CD14-positive monocyte (primary cell): ENCODE data around the gene DPM3. TPM values are rescaled to one million over a fixed set of nuclear protein-coding genes. Genes with fewer than 3 reads are reported as not detected.

Experiments
- DNase-seq, 3 donors: peaks; one replicate each; pipeline ENCODE4 v3.0.0-alpha.2; 2011 to 2022
- H2AFZ ChIP-seq: 2 replicates; pipeline ENCODE4 v1.6.0; 2012; ENCODE audit warnings: mild to moderate bottlenecking, low read depth, low read length, inconsistent platforms; ENCODE audit not compliant: insufficient read depth, poor library complexity, severe bottlenecking
- H3K27ac ChIP-seq, 2 donors: 1 replicate in 1 of 2; 2 replicates in 1 of 2; pipeline ENCODE4 v1.5.1; 2012 to 2013; ENCODE audit warnings: low read length in 2 of 2, control low read depth in 1 of 2, inconsistent platforms in 1 of 2, low read depth in 1 of 2, mild to moderate bottlenecking in 1 of 2
- H3K27me3 ChIP-seq, 2 donors: one replicate each; pipeline versions ENCODE4 v1.6.0 to v1.6.1; 2011 to 2013; ENCODE audit warnings: low read length in 2 of 2; ENCODE audit not compliant: control insufficient read depth in 2 of 2, insufficient read depth in 2 of 2
- H3K36me3 ChIP-seq, 2 donors: replicated peaks in 1 of 2; 1 replicate in 1 of 2; 2 replicates in 1 of 2; pipeline versions ENCODE4 v1.5.1 to v1.6.1; 2012 to 2013; ENCODE audit warnings: low read length in 2 of 2, control low read depth in 1 of 2, inconsistent platforms in 1 of 2, mild to moderate bottlenecking in 1 of 2; ENCODE audit not compliant: insufficient read depth in 2 of 2, control insufficient read depth in 1 of 2
- H3K4me1 ChIP-seq, 2 donors: 1 replicate in 1 of 2; 2 replicates in 1 of 2; pipeline versions ENCODE4 v1.5.1 to v1.6.1; 2012 to 2013; ENCODE audit warnings: low read length in 2 of 2, control low read depth in 1 of 2, inconsistent platforms in 1 of 2, mild to moderate bottlenecking in 1 of 2, moderate library complexity in 1 of 2; ENCODE audit not compliant: insufficient read depth in 2 of 2, control insufficient read depth in 1 of 2
- H3K4me2 ChIP-seq: replicated peaks from 2 replicates; pipeline ENCODE3; 2012; ENCODE audit warnings: low read length, moderate library complexity, mild to moderate bottlenecking; ENCODE audit not compliant: poor library complexity, severe bottlenecking; ENCODE audit errors: extremely low read depth
- H3K4me3 ChIP-seq, 3 experiments: fragments of 200-600 bp in 1 of 3; sonication (generic) in 1 of 3; replicated peaks in 1 of 3; 1 replicate in 2 of 3; 2 replicates in 1 of 3; pipeline ENCODE4 v1.5.1; 2011 to 2013; ENCODE audit warnings: low read length in 3 of 3, mild to moderate bottlenecking in 3 of 3, control low read depth in 2 of 3, low read depth in 2 of 3, inconsistent platforms in 1 of 3, moderate library complexity in 1 of 3
- H3K79me2 ChIP-seq: 2 replicates; pipeline ENCODE4 v1.6.0; 2012; ENCODE audit warnings: mild to moderate bottlenecking, control low read depth, inconsistent platforms, low read length, moderate library complexity; ENCODE audit not compliant: insufficient read depth
- H3K9ac ChIP-seq: 2 replicates; pipeline ENCODE4 v1.6.0; 2017; ENCODE audit warnings: low read length, mild to moderate bottlenecking; ENCODE audit not compliant: insufficient read depth, poor library complexity, severe bottlenecking
- H3K9me3 ChIP-seq, 2 donors: replicated peaks in 1 of 2; 1 replicate in 1 of 2; 2 replicates in 1 of 2; pipeline versions ENCODE4 v1.5.1 to v1.6.1; 2012 to 2013; ENCODE audit warnings: low read length in 2 of 2, control low read depth in 1 of 2; ENCODE audit not compliant: control insufficient read depth in 1 of 2, insufficient read depth in 1 of 2
- H4K20me1 ChIP-seq: 2 replicates; pipeline ENCODE4 v1.6.0; 2012; ENCODE audit warnings: mild to moderate bottlenecking, low read length, control low read depth, moderate library complexity; ENCODE audit not compliant: insufficient read depth
- H3K27ac Mint-ChIP-seq, 7 donors: one replicate each; pipeline ENCODE4 v1.8.0; 2020; ENCODE audit warnings: mild to moderate bottlenecking in 7 of 7, mixed read lengths in 7 of 7, moderate library complexity in 6 of 7, inconsistent platforms in 2 of 7
- H3K27me3 Mint-ChIP-seq, 3 donors: one replicate each; pipeline ENCODE4 v1.8.0; 2021 to 2022; ENCODE audit warnings: low read depth in 3 of 3, mild to moderate bottlenecking in 3 of 3, mixed read lengths in 3 of 3, moderate library complexity in 3 of 3, inconsistent platforms in 1 of 3
- H3K36me3 Mint-ChIP-seq, 2 donors: one replicate each; pipeline ENCODE4 v1.8.0; 2020; ENCODE audit warnings: mixed read lengths in 2 of 2, inconsistent platforms in 1 of 2, mild to moderate bottlenecking in 1 of 2
- H3K4me1 Mint-ChIP-seq: one replicate; pipeline ENCODE4 v1.8.0; 2020; ENCODE audit warnings: mild to moderate bottlenecking, mixed read lengths
- H3K4me3 Mint-ChIP-seq, 2 donors: one replicate each; pipeline ENCODE4 v1.8.0; 2020; ENCODE audit warnings: mild to moderate bottlenecking in 2 of 2, mixed read lengths in 2 of 2, moderate library complexity in 1 of 2
- H3K9me3 Mint-ChIP-seq, 7 donors: one replicate each; pipeline ENCODE4 v1.8.0; 2020 to 2022; ENCODE audit warnings: mixed read lengths in 7 of 7, mild to moderate bottlenecking in 6 of 7, moderate library complexity in 6 of 7, inconsistent platforms in 2 of 7
- CTCF ChIP-seq: fragments of 200-600 bp; IDR thresholded peaks from one replicate; pipeline ENCODE4 v1.8.0; 2022; ENCODE audit warnings: antibody characterized with exemption, mild to moderate bottlenecking
- WGBS: methylation state at CpG from one replicate; pipeline ENCODE4 v1.1.5; 2013; ENCODE audit warnings: missing lambda C conversion rate; ENCODE audit not compliant: insufficient coverage; 5-methylcytosine and 5-hydroxymethylcytosine counted together
- intact Hi-C, 2 donors: fragments of 100-400 bp; cut with micrococcal nuclease; formaldehyde crosslinking; loops; one replicate each; pipeline versions ENCODE4 v1.15.0 to v1.15.1; 2023
- polyA plus RNA-seq, 3 donors: library from polyadenylated mRNA; depleted of rRNA in 1 of 3; unstranded in 2 of 3; stranded (reverse) in 1 of 3; fragments of 300-500 nt in 2 of 3; fragments of >200 nt in 1 of 3; fragmentation: Illumina TruSeq in 2 of 3; gene quantifications; 1 replicate in 2 of 3; 2 replicates in 1 of 3; pipeline ENCODE4 v1.2.3, GENCODE V29; 2012 to 2021

DPM3 gene
- polyA plus RNA-seq, 3 donors: 99.9 to 141 (median 105) TPM

- Mint-ChIP-seq H3K9me3 (peaks cover 0 to 22% (median 11%) of the 10 kb centered on the region in 7 donors), H3K27ac (peak overlapping the region in 1 of 7 donors; percentile 10), H3K27me3 (peaks cover 55 to 66% (median 60%) of the 10 kb centered on the region in 3 donors), H3K4me1 (peaks cover 43% of the 10 kb centered on the region), H3K4me3 (peak overlapping the region in 1 of 2 donors; percentile 50), H3K36me3 (peaks cover 5 to 20% of the 10 kb centered on the region in 2 donors)
- Histone ChIP-seq H3K4me2 (no peak overlapping the region), H3K9me3 (peaks cover 0 to 17% of the 10 kb centered on the region in 2 donors), H3K36me3 (no peaks in the 10 kb centered on the region), H3K27ac (no peak overlapping the region), H3K4me1 (peaks cover 33 to 45% of the 10 kb centered on the region in 2 donors), H4K20me1 (no peaks in the 10 kb centered on the region), H3K4me3 (no peak overlapping the region), H2AFZ (no peak overlapping the region), H3K27me3 (peaks cover 45 to 59% of the 10 kb centered on the region in 2 donors), H3K9ac (no peak overlapping the region), H3K79me2 (no peaks in the 10 kb centered on the region)
- no peak for TF ChIP-seq CTCF
- intact Hi-C loops: loop anchor here in 1 of 2 donors (5.0 kb wide), 1 partner anchor 43 kb away; no protein-coding TSS in a partner anchor
- DNase-seq: no peak
- 24% methylated on average over 2 of the region's 6 CpGs for WGBS
These were observed 9.9 kb downstream of the DPM3 start for GRCh38 chr1:155130272-155131006.

- TF ChIP-seq CTCF: no peak
- intact Hi-C loops: loop anchor here (5.0 kb wide), 3 partner anchors 33 to 38 kb away; no protein-coding TSS in a partner anchor
- H3K27me3 ChIP-seq: peaks cover 45 to 69% of the 10 kb centered on the region in 2 donors
- peak overlapping the region; percentile 24 to 85 for H3K4me3 Mint-ChIP-seq
- H3K9ac ChIP-seq: no peak overlapping the region
- no peak overlapping the region for H3K4me3 ChIP-seq
- H4K20me1 ChIP-seq: no peaks in the 10 kb centered on the region
- H3K79me2 ChIP-seq: no peaks in the 10 kb centered on the region
- peaks cover 25 to 33% of the 10 kb centered on the region in 2 donors for H3K4me1 ChIP-seq
- peaks cover 0 to 17% of the 10 kb centered on the region in 2 donors for H3K9me3 ChIP-seq
- H3K27me3 Mint-ChIP-seq: peaks cover 59 to 80% (median 73%) of the 10 kb centered on the region in 3 donors
- peak in 2 of 3 donors; percentile 27 to 28 for DNase-seq
- peaks cover 0 to 22% (median 11%) of the 10 kb centered on the region in 7 donors for H3K9me3 Mint-ChIP-seq
- no peak overlapping the region for H2AFZ ChIP-seq
- H3K4me2 ChIP-seq: no peak overlapping the region
- H3K27ac Mint-ChIP-seq: peak overlapping the region in 1 of 7 donors; percentile 37
- peaks cover 5 to 20% of the 10 kb centered on the region in 2 donors for H3K36me3 Mint-ChIP-seq
- peaks cover 34% of the 10 kb centered on the region for H3K4me1 Mint-ChIP-seq
- no peak overlapping the region for H3K27ac ChIP-seq
- WGBS: 0% methylated on average over 1 of the region's 14 CpGs
- H3K36me3 ChIP-seq: no peaks in the 10 kb centered on the region
These were observed 11.4 kb downstream of the DPM3 start for GRCh38 chr1:155128755-155129473.
